Measurements from ENCODE around the gene KPNA5.
"Not testable (repeated sequence)": the region's sequence is repeated elsewhere in the genome, so short reads cannot be mapped to it uniquely, and the experiment has no call there.

- TF ChIP-seq CTCF (IDR thresholded peaks at IDR 0.05; ENCODE audit: poor library complexity, severe bottlenecking); EZH2 (IDR thresholded peaks at IDR 0.05; ENCODE audit: borderline replicate concordance, insufficient read depth, low read length, poor library complexity, severe bottlenecking); TAF1 (IDR thresholded peaks at IDR 0.05; ENCODE audit: low read depth); REST (IDR thresholded peaks at IDR 0.05; ENCODE audit: borderline replicate concordance): not testable (repeated sequence)
Observed at GRCh38 chr6:116692873-116693272, 11.9 kb downstream of the KPNA5 start.

Data from neural cell (in vitro differentiated cells).